Muscle of back (tissue), 11 donors: ENCODE data around the gene ZMYND11. TPM values are rescaled to one million over a fixed set of nuclear protein-coding genes. Genes with fewer than 3 reads are reported as not detected.

Experiments used
- DNase-seq, 3 donors: peaks; one replicate each; pipeline versions ENCODE4 v3.0.0 to v3.0.0-alpha.2; 2013
- polyA plus RNA-seq, 10 donors: library from polyadenylated mRNA; unstranded; fragments of 120-200 nt; gene quantifications; one replicate each; pipeline ENCODE4 v1.2.1, GENCODE V29; 2013; ENCODE audit not compliant: insufficient read length in 10 of 10

Gene ZMYND11
- polyA plus RNA-seq, 10 donors = 51.5 to 76.9 (median 64.1) TPM

GRCh38 chr10:191703-192518, 56.7 kb downstream of the ZMYND11 start:
- peak; percentile 11 to 12 (median 11) for DNase-seq

- DNase-seq = no peak
Observed at GRCh38 chr10:194281-194680, 59.0 kb downstream of the ZMYND11 start.

- DNase-seq = no peak
Observed at GRCh38 chr10:200405-200804, 65.2 kb downstream of the ZMYND11 start.

- peak in 1 of 3 donors; percentile 36 for DNase-seq
Observed at GRCh38 chr10:201328-201771, 66.1 kb downstream of the ZMYND11 start.

GRCh38 chr10:208616-209015, 73.4 kb downstream of the ZMYND11 start:
- no peak for DNase-seq

GRCh38 chr10:209357-209756, 74.1 kb downstream of the ZMYND11 start:
- no peak for DNase-seq

- DNase-seq = no peak
Observed at GRCh38 chr10:210297-210696, 75.0 kb downstream of the ZMYND11 start.

GRCh38 chr10:215444-215843, 80.2 kb downstream of the ZMYND11 start:
- DNase-seq = no peak

- peak; percentile 12 to 50 (median 32) for DNase-seq
Observed at GRCh38 chr10:218798-219197, 83.5 kb downstream of the ZMYND11 start.

- DNase-seq = no peak
Observed at GRCh38 chr10:219731-220472, 84.6 kb downstream of the ZMYND11 start.

- no peak for DNase-seq
Observed at GRCh38 chr10:224571-224970, 89.3 kb downstream of the ZMYND11 start.

- DNase-seq = no peak
Observed at GRCh38 chr10:226018-226417, 90.8 kb downstream of the ZMYND11 start.

- no peak for DNase-seq
Observed at GRCh38 chr10:227014-227413, 91.8 kb downstream of the ZMYND11 start.

- DNase-seq = no peak
Observed at GRCh38 chr10:228366-228765, 93.1 kb downstream of the ZMYND11 start.

GRCh38 chr10:230758-231157, 95.5 kb downstream of the ZMYND11 start:
- DNase-seq = no peak

- DNase-seq = no peak
Observed at GRCh38 chr10:232061-232460, 96.8 kb downstream of the ZMYND11 start.

GRCh38 chr10:232878-233277, 97.6 kb downstream of the ZMYND11 start:
- no peak for DNase-seq

- no peak for DNase-seq
Observed at GRCh38 chr10:234708-235406, 99.6 kb downstream of the ZMYND11 start.

GRCh38 chr10:235915-236314, 100.7 kb downstream of the ZMYND11 start:
- DNase-seq = no peak

GRCh38 chr10:239109-239508, 103.9 kb downstream of the ZMYND11 start:
- no peak for DNase-seq

- peak; percentile 8 to 56 (median 47) for DNase-seq
Observed at GRCh38 chr10:241451-241850, 106.2 kb downstream of the ZMYND11 start.

GRCh38 chr10:241966-242643, 106.8 kb downstream of the ZMYND11 start:
- peak; percentile 18 to 54 (median 29) for DNase-seq
